ENCODE measurements around the gene PAK2.
"Not testable (repeated sequence)": the region's sequence is repeated elsewhere in the genome, so short reads cannot be mapped to it uniquely, and the experiment has no call there.

PAK2 gene

DNA sequence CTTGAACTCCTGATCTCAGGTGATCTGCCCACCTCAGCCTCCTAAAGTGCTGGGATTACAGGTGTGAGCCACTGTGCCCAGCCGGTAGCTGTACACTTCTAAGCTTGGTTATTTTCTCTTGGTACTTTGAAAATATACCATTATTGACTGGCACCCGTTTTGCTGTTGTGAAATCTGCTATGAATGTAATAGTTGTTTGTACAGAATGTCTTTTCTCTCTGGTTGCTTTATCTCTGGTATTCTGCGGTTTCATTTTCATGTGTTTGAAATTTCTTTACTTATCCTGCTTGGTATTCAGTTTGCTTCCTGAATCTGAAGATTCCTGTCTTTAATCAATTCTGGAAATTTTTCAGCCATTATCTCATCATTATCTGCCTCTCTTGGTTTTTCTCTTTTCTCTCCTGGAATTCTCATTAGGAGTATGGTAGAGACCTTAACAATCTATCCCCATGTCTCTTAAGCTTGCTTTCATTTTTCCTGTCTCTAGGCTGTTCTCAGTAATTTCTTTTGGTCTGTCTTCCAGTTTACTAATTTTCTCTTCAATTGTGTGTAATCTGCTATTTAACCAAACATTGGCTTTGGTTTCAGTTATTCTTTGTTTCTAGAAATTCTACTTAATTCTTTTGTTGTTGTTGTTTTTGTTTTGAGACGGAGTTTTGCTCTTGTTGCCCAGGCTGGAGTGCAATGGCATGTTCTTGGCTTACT, 2.8 kb upstream of the PAK2 start:
- DNase-seq (ENCODE audit: low read depth in 2 of 2): no peak

DNA sequence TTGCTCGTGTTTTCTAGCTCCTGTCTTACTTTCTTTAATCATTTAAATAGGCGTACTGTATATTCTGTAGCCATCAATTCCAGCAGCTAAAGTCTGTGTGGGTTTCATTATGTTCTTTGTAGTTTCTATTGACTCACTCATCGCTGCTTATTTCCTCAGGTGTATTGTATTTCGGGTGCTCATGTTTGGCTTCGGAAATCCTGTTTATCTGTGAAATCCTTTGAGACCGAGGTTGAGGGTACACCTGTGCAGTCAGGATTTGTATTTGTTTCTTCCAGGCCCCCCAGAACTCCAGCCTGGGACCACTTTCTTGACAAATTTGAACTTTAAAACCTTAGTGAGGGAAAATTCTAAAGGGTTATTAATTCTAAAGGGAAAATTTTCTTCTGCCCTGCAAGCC, 2.0 kb upstream of the PAK2 start:
- no peak for DNase-seq (ENCODE audit: low read depth in 2 of 2)

DNA sequence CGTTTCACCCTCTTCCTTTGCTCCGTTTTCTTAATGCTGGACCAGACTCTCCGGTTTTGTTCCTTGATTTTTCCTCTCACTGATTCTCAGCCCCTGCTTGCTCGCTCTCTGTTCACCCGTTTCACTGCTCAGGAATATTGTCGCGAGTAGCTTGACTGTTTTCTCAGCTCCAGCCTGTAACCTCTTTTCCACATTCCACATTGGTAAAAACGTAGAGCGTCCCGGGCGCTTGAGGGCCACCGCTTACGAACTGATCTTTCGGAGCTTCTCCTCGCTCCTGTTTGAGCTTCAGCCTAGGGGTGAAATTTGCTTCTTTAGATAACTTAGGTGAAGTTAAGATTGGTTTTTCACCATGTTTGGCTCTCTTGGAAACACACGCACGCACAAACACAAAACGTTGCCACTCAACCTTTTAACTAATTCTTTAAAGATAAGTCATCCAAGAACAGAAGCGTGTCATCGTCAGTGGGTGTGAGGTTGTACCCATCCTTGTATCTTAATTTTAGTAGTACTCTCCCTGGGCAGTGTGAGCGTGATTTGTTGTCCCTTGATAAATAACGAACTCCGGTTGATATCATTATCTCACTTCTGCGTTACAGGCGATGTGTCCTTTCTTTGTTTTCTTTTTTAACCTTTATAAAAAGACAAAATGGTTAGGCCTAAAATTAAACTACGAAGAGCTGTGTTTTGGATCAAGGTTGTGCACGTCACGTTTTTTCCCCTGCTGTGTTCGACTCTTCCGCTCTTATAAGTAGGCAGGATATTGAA, 1.0 kb downstream of the PAK2 start:
- peak; percentile 1 to 5 for DNase-seq (ENCODE audit: low read depth in 2 of 2)

DNA sequence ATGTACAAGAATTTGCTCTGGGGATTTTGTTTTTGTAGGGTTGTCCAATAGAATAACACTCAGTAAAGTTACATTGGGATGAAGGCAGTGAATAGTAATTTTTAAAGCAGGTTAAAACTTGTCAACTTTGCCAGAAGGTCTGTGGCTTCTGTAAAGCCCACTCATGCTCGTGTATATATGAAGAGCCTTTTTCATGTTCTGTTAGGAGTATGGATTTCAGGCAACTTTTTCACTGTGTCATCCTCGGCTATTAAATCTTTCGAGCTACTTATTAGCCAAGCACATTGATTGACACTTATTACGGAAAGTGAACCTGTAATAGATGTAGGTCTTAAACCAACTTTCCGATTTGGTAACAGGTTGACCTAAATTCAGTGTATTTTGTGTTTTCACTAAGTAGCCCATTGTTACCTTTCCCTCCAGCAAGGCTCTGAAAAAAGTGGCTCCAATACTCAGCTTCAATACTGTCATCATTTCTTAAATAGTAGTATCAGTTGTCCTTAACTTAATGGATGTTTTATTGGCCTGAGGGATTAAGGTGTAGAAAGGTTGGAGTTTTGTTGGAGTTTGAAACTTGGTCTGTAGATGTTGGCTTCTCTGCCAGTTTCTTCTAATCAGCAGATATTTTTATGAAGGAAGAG, 1.7 kb downstream of the PAK2 start:
- DNase-seq (ENCODE audit: low read depth in 2 of 2): no peak

DNA sequence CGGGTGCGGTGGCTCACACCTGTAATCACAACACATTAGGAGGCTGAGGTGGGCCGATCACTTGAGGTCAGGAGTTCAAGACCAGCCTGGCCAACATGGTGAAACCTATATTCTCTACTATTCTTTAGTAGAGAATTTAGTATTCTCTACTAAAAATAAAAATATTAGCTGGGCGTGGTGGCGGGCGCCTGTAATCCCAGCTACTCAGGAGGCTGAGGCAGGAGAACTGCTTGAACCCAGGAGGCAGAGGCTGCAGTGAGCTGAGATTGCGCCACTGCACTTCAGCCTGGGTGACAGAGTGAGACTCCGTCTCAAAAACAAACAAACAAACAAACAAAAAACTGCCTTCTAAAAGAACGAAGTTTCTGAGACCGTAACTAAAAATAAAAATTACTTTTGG, 3.9 kb downstream of the PAK2 start:
- not testable (repeated sequence) for DNase-seq (ENCODE audit: low read depth in 2 of 2)

DNA sequence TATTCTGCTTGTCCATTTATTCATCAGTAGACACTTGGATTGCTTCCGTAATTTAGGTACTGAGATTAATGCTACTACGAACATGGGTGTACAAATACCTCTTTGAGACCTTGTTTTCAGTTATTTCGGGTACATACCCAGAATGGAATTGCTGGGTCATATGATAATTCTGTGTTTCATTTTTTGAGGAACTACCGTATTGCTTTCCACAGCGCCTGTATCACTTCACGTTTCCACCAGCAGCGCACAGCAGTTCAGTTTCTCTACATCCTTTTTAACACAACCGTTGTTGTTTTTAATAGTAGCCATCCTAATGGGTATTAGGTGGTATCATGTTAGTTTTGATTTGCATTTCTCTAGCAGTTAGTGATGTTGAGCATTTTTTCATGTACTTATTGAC, 9.5 kb downstream of the PAK2 start:
- DNase-seq (ENCODE audit: low read depth in 2 of 2): no peak

DNA sequence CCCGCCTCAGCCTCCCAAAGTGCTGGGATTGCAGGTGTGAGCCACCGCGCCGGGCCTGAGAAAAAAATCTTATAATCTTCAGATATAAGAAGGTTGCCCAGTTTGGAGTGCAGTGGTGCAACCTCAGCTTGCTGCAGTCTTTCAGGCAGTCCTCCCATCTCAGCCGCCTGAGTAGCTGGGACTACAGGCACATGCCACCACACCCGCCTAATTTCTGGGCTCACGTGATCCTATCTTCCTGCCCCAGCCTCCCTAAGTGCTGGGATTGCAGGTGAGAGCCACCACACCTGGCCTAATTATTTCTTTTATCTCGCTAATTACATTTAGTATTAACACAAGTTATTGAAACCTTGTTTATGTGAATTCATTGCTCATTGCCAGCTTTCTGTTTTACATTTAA, 13.5 kb downstream of the PAK2 start:
- no peak for DNase-seq (ENCODE audit: low read depth in 2 of 2)

DNA sequence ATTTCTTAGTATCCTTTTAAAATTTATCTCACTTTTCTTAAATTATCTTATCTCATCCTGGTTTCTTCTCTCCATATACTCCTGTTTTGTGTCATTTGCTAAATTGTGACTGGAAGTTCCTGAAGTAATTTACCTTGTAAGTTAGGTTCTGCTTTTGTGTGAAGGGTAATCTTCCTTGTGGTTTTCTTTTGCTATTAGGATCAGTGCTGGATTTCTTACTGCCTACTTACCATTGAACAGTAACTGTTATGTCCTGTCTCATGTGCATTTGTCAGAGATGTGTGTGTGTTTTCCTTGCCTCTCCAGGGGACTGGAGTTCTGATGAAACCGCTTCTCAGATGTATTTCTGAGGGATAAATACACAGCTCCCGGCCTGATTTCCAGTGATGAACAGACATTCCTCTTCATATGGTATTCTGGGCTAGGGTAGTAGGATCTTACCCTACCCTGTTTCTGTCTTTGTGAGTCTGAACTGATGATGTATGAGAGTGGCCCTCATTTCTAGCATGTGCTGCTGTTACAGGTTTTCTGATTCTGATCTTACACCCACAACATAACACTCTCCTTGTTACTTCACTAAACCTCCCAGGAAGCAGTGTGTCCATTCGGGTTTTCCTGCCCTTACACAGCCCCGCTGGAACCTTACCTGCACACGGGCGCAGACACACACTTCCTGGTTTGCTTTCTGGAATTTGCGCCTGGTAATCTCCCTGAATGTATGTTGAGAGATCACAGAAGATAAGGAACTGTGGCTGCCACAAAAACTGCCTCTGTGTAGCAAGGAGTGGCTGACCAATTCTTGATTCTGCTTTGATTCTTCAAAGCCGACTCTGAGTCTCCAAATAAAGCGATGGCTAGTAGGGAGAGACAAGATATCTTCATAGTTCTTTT, 14.7 kb downstream of the PAK2 start:
- no peak for DNase-seq (ENCODE audit: low read depth in 2 of 2)

DNA sequence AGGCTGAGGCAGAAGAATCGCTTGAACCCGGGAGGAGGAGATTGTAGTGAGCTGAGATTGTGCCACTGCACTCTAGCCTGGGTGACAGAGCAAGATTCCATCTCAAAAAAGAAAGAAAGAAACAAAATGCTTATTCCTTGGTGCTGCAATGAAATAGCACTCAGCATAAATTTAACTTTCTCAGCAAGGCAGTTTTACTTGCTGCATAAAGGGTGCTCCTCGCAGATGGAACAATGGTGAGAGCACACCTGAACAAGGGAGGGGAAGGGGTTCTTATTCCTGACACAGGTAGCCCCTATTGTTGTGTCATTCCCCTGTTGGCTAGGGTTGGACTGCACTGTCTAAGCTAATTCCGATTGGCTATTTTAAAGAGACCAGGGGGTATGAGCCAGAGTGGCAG, 17.1 kb downstream of the PAK2 start:
- DNase-seq (ENCODE audit: low read depth in 2 of 2): no peak

DNA sequence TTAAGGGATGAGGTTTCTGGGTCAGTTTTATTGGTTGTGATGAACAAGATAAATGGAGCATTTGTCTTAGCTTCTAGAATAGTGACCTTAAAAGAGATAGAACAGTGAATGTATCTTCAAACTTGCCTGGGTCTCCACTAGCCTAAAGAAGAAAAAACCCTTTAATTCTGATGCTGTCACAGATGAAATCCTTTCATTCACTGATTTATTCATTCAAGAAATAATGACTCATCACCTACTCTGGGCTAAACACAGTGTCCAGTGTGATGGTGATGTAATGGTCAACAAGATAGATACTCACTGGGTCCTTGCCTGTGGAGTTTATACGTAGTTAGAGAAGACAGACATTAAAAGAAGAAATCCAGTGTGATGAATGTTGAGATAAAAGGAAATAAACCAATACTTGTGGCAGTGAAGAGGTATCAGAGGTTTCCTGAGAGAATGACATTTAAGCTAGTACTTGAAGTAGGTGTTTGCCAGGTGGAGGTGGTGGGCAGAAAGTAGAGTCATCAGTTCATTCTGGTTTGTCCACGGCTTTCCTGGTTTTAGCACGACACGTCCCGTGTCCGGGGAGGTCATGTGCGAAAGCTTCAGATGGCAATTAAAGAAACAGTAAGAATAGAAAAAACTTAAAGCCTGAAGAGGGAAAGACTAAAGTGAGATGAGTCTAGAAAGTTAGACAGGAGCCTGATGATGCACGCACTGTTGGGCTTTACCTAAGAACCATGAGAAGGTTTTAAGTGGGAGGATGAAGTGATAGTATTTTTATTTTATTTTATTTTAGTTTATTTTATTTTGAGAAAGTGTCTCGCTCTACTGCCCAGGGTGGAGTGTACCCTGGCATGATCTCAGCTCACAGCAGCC, 18.5 kb downstream of the PAK2 start:
- DNase-seq (ENCODE audit: low read depth in 2 of 2): no peak

DNA sequence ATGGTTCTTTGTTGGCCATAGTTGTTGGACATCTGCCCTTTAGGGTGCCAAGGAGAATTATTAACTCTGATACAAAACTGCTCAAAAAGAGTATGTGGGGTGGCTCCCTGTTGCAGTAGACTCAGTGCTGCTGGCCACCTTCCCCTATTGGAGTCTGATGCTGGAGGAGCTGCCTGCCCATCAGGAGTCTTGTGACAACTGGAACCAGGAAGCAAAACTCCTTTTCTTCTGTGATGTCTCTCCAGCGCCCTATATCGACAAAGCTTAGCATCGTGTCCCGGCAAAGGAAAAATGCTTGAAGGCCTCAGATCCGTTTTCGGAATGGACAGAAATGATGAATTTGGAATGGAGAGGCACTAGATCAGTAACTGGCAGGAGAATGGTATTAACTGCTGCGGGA, 23.5 kb downstream of the PAK2 start:
- DNase-seq (ENCODE audit: low read depth in 2 of 2): no peak

DNA sequence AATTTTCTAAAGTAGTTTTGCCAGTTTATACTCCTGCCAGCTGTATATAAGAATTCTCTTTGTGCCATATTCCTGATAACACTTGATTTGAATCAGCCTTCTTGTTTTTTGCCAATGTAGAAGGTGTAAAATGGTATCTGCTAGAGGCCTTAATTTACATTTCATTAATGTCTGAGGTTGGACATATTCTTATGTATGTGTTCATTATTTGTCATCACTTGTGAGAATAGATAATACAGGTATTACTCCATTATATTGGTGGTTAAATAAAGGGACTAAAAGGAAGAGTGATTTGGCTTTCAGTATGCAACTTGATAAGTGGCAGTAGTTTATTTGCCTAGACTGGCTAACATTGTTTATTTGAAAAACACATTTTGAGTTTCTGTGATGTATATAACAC, 25.8 kb downstream of the PAK2 start:
- no peak for DNase-seq (ENCODE audit: low read depth in 2 of 2)

DNA sequence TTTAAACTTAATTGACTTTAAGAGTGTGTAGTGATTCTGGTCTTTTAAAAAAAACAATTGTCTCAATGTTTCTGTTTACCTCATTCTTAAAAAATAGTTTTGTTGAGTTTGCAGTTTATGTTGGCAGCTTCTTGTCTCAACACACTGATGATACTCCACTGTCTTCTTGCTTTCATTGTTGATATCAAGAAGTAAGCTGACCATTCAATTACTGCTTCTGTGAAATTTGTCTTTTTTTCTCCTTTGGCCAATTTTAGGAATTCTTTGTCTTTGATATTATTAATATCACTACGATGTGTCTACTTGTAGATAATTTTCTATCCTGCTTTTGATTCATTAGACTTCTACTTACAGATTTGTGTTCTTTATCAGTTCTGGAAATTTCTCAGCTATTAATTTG, 31.4 kb downstream of the PAK2 start:
- DNase-seq (ENCODE audit: low read depth in 2 of 2): no peak

DNA sequence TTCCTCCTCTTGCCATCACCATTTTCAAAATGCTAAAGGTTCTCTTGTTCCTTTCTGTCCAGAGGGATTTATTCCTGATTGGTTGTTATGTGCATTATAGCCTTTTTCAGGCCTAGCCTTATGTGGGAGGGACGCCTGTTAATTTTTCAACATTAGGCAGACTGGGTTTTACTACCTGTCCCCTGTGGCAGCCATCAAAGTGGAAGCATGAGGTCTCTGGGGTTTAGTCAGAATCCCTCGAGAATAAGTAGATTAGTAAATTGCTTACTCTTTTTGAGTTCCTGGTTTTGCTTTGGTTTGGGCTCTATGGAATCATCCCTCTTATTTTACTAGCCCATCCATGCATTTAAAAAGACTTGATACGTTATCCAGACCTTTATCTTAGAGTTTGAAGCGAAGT, 32.4 kb downstream of the PAK2 start:
- DNase-seq (ENCODE audit: low read depth in 2 of 2): no peak

DNA sequence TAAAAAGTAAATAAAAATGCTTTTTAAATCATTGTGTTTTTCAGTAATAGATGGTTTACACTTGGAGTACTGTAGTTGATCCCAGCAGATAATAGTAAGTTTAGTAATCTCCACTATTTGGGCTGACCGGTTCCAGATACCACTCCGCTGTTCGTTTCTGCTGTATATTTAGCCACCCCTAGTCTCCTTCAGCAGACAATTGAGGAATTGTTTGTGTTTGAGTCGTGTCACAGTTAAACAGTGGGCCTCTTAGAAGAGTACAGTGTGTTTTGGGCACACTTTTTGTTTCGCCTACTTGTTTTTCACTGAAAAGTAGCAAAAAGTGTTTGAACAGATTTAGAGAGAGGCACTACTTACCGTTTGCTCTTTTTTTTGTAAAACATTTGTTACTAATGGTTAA, 33.2 kb downstream of the PAK2 start:
- DNase-seq (ENCODE audit: low read depth in 2 of 2): no peak

DNA sequence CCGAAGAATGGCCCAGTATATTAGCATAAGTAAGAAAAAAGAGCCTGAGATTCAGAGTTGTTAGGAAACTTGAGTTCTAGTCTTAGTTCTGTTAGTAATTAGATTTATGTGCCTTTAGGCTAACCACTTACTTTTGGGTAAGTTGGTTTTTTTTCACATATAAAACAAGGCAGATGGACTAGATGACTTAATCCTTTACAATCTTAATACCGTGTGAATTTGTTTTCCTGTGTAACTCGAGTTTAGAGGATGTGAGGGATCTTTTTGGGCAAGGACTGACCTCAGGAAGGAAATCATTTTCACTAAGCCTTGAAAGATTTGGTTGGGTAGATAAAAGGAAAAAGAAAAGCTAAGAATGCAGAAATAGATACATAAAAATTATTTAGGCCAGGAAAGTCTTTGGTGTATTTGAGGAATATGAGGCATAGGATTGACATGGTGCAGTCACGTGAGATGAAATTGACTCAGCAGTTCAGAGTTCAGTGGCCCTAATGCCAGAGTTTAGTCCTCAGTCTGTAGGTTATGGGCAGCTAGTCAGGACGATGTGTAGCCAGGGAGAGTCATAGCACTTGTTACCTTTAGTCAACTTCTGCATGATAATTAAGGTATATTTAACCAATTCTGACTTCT, 34.6 kb downstream of the PAK2 start:
- DNase-seq (ENCODE audit: low read depth in 2 of 2): no peak

DNA sequence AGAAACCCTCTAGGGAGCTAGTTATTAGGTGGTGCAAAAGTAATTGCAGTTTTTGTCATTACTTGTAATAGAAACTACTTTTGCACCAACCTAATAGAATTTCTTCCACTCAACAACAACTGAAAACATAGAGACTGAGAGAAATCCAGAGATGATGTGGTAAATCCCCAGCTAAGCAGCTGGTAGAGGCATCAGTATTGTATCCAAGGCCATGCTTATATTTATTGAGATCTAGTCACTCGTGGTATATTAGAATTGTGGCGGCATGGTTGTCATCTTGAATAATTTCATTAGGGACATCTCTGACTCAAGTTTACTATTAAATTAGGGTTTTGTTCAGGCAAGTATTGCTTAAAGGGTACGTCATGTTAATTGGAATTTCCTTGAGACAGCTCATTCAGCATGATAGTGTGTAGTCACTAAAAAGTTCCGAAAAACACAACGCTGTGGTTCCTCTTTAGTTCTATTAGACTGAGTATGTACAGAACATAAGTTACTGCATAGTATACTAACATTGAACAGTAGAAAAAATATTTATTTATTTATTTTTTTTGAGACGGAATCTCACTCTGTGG, 35.3 kb downstream of the PAK2 start:
- no peak for DNase-seq (ENCODE audit: low read depth in 2 of 2)

DNA sequence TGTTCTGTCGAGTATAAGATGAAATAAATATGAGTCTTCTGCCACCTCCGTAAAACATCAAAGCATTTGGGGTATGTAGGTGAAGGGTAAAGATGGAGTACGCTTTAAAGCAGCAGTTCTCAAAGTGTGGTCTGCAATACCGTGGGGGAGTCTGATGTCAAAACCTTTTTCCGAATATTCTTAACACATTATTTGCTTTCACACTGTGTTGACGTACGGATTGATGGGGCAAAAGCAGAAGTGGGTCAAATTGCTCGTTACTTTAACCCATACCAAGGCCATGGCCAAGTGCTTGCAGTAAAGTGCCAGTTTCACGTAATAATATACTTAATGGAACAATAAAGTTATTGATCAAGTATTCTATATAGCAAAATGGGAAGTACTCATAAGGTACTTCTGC, 36.3 kb downstream of the PAK2 start:
- no peak for DNase-seq (ENCODE audit: low read depth in 2 of 2)

DNA sequence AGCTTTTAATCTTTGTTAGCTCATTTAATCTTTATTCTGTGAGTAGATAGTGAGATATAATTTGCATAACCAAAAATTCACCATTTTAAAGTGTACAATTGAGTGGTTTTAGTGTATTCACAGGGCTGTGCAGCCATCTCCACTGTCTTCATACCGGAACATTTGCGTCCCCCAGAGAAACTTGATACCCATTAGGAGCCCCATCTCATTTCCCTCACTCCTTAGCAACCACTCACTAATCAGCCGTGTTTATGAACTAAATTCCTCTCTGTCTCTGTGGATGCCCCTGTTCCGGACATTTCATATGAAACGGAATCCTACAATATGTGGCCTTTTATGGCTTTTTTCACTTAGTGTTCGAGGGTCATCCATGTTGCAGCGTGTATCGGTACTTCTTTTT, 38.2 kb downstream of the PAK2 start:
- no peak for DNase-seq (ENCODE audit: low read depth in 2 of 2)

DNA sequence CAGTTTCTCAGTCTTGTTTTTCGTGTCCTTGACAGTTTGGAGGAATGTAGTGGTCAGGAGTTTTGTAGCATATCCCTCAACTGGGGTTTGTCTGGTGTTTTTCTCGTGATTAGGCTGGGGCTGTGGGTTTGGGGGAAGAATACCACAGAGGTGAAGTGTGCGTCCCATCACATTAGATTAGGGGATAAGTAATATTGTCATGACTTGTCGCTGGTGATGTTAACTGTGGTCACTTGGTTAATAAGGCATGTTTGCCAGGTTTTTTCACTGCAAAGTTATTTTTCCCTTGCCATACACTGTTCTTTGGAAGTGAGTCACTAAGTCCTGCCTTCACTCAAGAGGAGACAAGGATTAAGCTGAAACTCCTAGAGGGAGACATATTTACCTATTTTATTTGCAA, 39.1 kb downstream of the PAK2 start:
- DNase-seq (ENCODE audit: low read depth in 2 of 2): no peak
